Upper lobe of right lung (tissue), 1 donor: ENCODE data around the gene GLDN. TPM values are rescaled to one million over a fixed set of nuclear protein-coding genes. Genes with fewer than 3 reads are reported as not detected.
A peak's percentile ranks its signal among the peaks of the same experiment; 100 is the strongest.

Experiments
- ATAC-seq: fragments of 200-7000 bp; cut with Tn5 transposase; one replicate; pipeline ENCODE4 v1.9.1; 2020; ENCODE audit warnings: mild to moderate bottlenecking, moderate library complexity
- DNase-seq: peaks from one replicate; pipeline ENCODE4 v3.0.0-alpha.2; 2020
- H3K27ac ChIP-seq: fragments of 200-600 bp; one replicate; pipeline ENCODE4 v1.8.0; 2022
- H3K27me3 ChIP-seq: fragments of 200-600 bp; one replicate; pipeline ENCODE4 v1.8.0; 2022; ENCODE audit warnings: mild to moderate bottlenecking
- H3K36me3 ChIP-seq: fragments of 200-600 bp; one replicate; pipeline ENCODE4 v1.8.0; 2022
- H3K4me1 ChIP-seq: fragments of 200-600 bp; one replicate; pipeline ENCODE4 v1.8.0; 2022
- H3K4me3 ChIP-seq: fragments of 200-600 bp; one replicate; pipeline ENCODE4 v1.8.0; 2022; ENCODE audit warnings: mild to moderate bottlenecking
- H3K9me3 ChIP-seq: fragments of 200-600 bp; one replicate; pipeline ENCODE4 v1.8.0; 2022
- CTCF ChIP-seq: fragments of 200-600 bp; IDR thresholded peaks from one replicate; pipeline ENCODE4 v1.8.0; 2022; ENCODE audit warnings: antibody characterized with exemption
- intact Hi-C: fragments of 100-400 bp; cut with DNase I; formaldehyde crosslinking; loops from one replicate; pipeline ENCODE4 v1.11.0; 2022
- long read RNA-seq: library from polyadenylated mRNA; unstranded; transcript quantifications from one replicate; pipeline ENCODE4 v2.0.0, GENCODE V29; 2021
- total RNA-seq: library from RNA; stranded (reverse); fragmentation: NEBNext Ultra II Directional; extraction: Animal tissue kit (Norgen Biotek cat#: 25700); gene quantifications from one replicate; pipeline ENCODE4 v1.2.1, GENCODE V29; 2021
- donor health status: DM: no; HTN: yes; CAD: no; lungs with severe emphysema.

Gene GLDN
- 21.8 TPM for total RNA-seq
- long read RNA-seq, partial matches to known transcripts, result 7 of 13 reads
- long read RNA-seq, other reads (novel, unspliced or antisense), result 6 of 13 reads

- Histone ChIP-seq H3K4me1 (peaks cover 4% of the 10 kb centered on the region), H3K9me3 (no peaks in the 10 kb centered on the region), H3K4me3 (peak within 1 kb of the TSS; percentile 51), H3K27ac (peak within 1 kb of the TSS; percentile 55), H3K36me3 (no peaks in the 10 kb centered on the region), H3K27me3 (no peaks in the 10 kb centered on the region)
- intact Hi-C loops, result no loop called here
- ATAC-seq (peak; percentile 94), DNase-seq (peak; percentile 91)
- TF ChIP-seq CTCF, result peak; percentile 5
These were observed at the start of gene GLDN for GRCh38 chr15:51341366-51342226. GLDN (plus strand) TSS chr15:51341655; CDS start chr15:51341685, 30 bp downstream.

GRCh38 chr15:51298620-51299019 lies 42.8 kb upstream of the GLDN start:
- intact Hi-C loops, result no loop called here
- DNase-seq, result no peak
- Histone ChIP-seq H3K9me3 (no peaks in the 10 kb centered on the region), H3K36me3 (no peaks in the 10 kb centered on the region), H3K27ac (peak overlapping the region; percentile 60), H3K4me3 (no peak overlapping the region), H3K4me1 (no peaks in the 10 kb centered on the region), H3K27me3 (no peaks in the 10 kb centered on the region)
- TF ChIP-seq CTCF, result no peak
- ATAC-seq, result no peak

- H3K9me3 ChIP-seq, result no peaks in the 10 kb centered on the region
- peak; percentile 59 for ATAC-seq
- H3K4me3 ChIP-seq, result no peak overlapping the region
- H3K36me3 ChIP-seq, result no peaks in the 10 kb centered on the region
- H3K4me1 ChIP-seq, result no peaks in the 10 kb centered on the region
- TF ChIP-seq CTCF, result no peak
- intact Hi-C loops, result no loop called here
- DNase-seq, result no peak
- no peak overlapping the region for H3K27ac ChIP-seq
- H3K27me3 ChIP-seq, result no peaks in the 10 kb centered on the region
These were observed 42.1 kb upstream of the GLDN start for GRCh38 chr15:51299187-51300015.

- H3K9me3 ChIP-seq, result no peaks in the 10 kb centered on the region
- H3K4me3 ChIP-seq, result no peak overlapping the region
- intact Hi-C loops, result no loop called here
- DNase-seq, result no peak
- ATAC-seq, result no peak
- no peak for TF ChIP-seq CTCF
- H3K36me3 ChIP-seq, result no peaks in the 10 kb centered on the region
- no peak overlapping the region for H3K27ac ChIP-seq
- no peaks in the 10 kb centered on the region for H3K27me3 ChIP-seq
- H3K4me1 ChIP-seq, result peaks cover 3% of the 10 kb centered on the region
These were observed 39.0 kb upstream of the GLDN start for GRCh38 chr15:51302480-51302879.

- intact Hi-C loops, result no loop called here
- no peak overlapping the region for H3K27ac ChIP-seq
- H3K27me3 ChIP-seq, result no peaks in the 10 kb centered on the region
- no peak for DNase-seq
- no peak for TF ChIP-seq CTCF
- peaks cover 5% of the 10 kb centered on the region for H3K4me1 ChIP-seq
- no peaks in the 10 kb centered on the region for H3K36me3 ChIP-seq
- H3K4me3 ChIP-seq, result no peak overlapping the region
- no peak for ATAC-seq
- H3K9me3 ChIP-seq, result no peaks in the 10 kb centered on the region
These were observed 37.9 kb upstream of the GLDN start for GRCh38 chr15:51303462-51303980.
